A549 (cell line): ENCODE measurements around the gene IDUA. TPM values are rescaled to one million over a fixed set of nuclear protein-coding genes. Genes with fewer than 3 reads are reported as not detected.
A peak's percentile ranks its signal among the peaks of the same experiment; 100 is the strongest.

Source experiments
- ATOH8 ChIP-seq: fragments of 250-450 bp; sonication (Bioruptor Pico); IDR thresholded peaks from 2 replicates; pipeline ENCODE4 v1.5.0; 2020; ENCODE audit warnings: low read depth, mild to moderate bottlenecking, moderate library complexity
- BCL3 ChIP-seq: fragments of >200 bp; sonication (Bioruptor Twin); formaldehyde crosslinking; IDR thresholded peaks from 3 replicates; pipeline ENCODE4 v1.6.1; 2016
- CTCF ChIP-seq: fragments of >200 bp; sonication (Bioruptor Twin); formaldehyde crosslinking; IDR thresholded peaks from 3 replicates; pipeline ENCODE4 v1.5.1; 2016
- EHF ChIP-seq: fragments of 250-450 bp; sonication (Bioruptor Pico); IDR thresholded peaks from 2 replicates; pipeline ENCODE4 v1.5.0; 2020; ENCODE audit warnings: mild to moderate bottlenecking
- ESRRA ChIP-seq: fragments of 150-350 bp; IDR thresholded peaks from 2 replicates; pipeline ENCODE4 v1.6.1; 2014; ENCODE audit warnings: mild to moderate bottlenecking, low read length, borderline replicate concordance
- HMGXB4 ChIP-seq: fragments of 250-450 bp; sonication (Bioruptor Pico); IDR thresholded peaks from 2 replicates; pipeline ENCODE4 v1.5.0; 2021; ENCODE audit warnings: mild to moderate bottlenecking, moderate library complexity, borderline replicate concordance
- HOXB5 ChIP-seq: fragments of 250-450 bp; sonication (Bioruptor Pico); IDR thresholded peaks from 2 replicates; pipeline ENCODE4 v1.5.0; 2020; ENCODE audit warnings: mild to moderate bottlenecking, moderate library complexity
- KDM5A ChIP-seq: fragments of 200-600 bp; sonication (generic); IDR thresholded peaks from 2 replicates; pipeline ENCODE4 v1.6.1; 2016; ENCODE audit warnings: antibody characterized with exemption, mild to moderate bottlenecking
- MAX ChIP-seq: IDR thresholded peaks from 2 replicates; pipeline ENCODE4 v1.6.1; 2012
- MYC ChIP-seq: IDR thresholded peaks from 2 replicates; pipeline ENCODE4 v1.6.1; 2012; ENCODE audit warnings: mild to moderate bottlenecking, inconsistent platforms, low read length, improper control_type of control experiment, borderline replicate concordance
- NFE2L2 ChIP-seq: fragments of 150-350 bp; conservative IDR thresholded peaks from 2 replicates; pipeline ENCODE4 v1.6.1; 2014; ENCODE audit warnings: low read length
- NPAS2 ChIP-seq: fragments of 250-450 bp; sonication (Bioruptor Pico); IDR thresholded peaks from 2 replicates; pipeline ENCODE4 v1.8.0; 2022; ENCODE audit warnings: mild to moderate bottlenecking, moderate library complexity, borderline replicate concordance
- POLR2A ChIP-seq: IDR thresholded peaks from 2 replicates; pipeline ENCODE4 v1.6.1; 2012; ENCODE audit warnings: mild to moderate bottlenecking, low read length
- POLR2AphosphoS2 ChIP-seq: conservative IDR thresholded peaks from 2 replicates; pipeline ENCODE4 v1.6.1; 2012; ENCODE audit warnings: low read length, improper control_type of control experiment, inconsistent platforms
- RAD21 ChIP-seq, 2 experiments: fragments of >200 bp in 1 of 2; sonication (Bioruptor Twin) in 1 of 2; formaldehyde crosslinking in 1 of 2; IDR thresholded peaks in 1 of 2; conservative IDR thresholded peaks in 1 of 2; 2 replicates in 1 of 2; 3 replicates in 1 of 2; pipeline ENCODE4 v1.6.1; 2012 to 2018; ENCODE audit warnings: inconsistent platforms in 1 of 2
- RCOR1 ChIP-seq: fragments of 150-350 bp; IDR thresholded peaks from 2 replicates; pipeline ENCODE4 v1.6.1; 2014; ENCODE audit warnings: antibody characterized with exemption, low read length, low read depth
- RFX5 ChIP-seq: fragments of 450-650 bp; IDR thresholded peaks from 2 replicates; pipeline ENCODE4 v1.7.1; 2014; ENCODE audit warnings: antibody characterized with exemption, mild to moderate bottlenecking, moderate library complexity
- RNF2 ChIP-seq: fragments of 200-600 bp; sonication (generic); IDR thresholded peaks from 2 replicates; pipeline ENCODE4 v1.6.1; 2016; ENCODE audit warnings: low read depth, mild to moderate bottlenecking, antibody characterized with exemption, moderate library complexity, borderline replicate concordance
- USF2 ChIP-seq: fragments of 450-650 bp; IDR thresholded peaks from 2 replicates; pipeline ENCODE4 v1.6.1; 2014; ENCODE audit warnings: antibody characterized with exemption
- ZFP36 ChIP-seq: fragments of 450-650 bp; IDR thresholded peaks from 2 replicates; pipeline ENCODE4 v1.6.1; 2014; ENCODE audit warnings: borderline replicate concordance; ENCODE audit not compliant: partially characterized antibody
- ZSCAN20 ChIP-seq: fragments of 250-450 bp; sonication (Bioruptor Pico); IDR thresholded peaks from 2 replicates; pipeline ENCODE4 v1.8.0; 2022; ENCODE audit warnings: mild to moderate bottlenecking, moderate library complexity
- polyA plus RNA-seq, 4 experiments: library from polyadenylated mRNA; depleted of rRNA in 3 of 4; stranded (reverse); fragments of >200 nt; fragmentation: RNase III in 1 of 4; extraction: RNeasy Plus Mini Kit Qiagen cat#74134 plus additional on column Dnase treatment in 1 of 4; gene quantifications; 2 replicates in 3 of 4; 3 replicates in 1 of 4; pipeline ENCODE4 v1.2.3, GENCODE V29; 2011 to 2017

IDUA gene
- polyA plus RNA-seq, 2 of the 4 experiments (the other 2 are of a cell fraction) = 3.1 to 19.4 TPM

- TF ChIP-seq NFE2L2 (peak; percentile 68), MYC (no peak), CTCF (no peak), HOXB5 (CRISPR knock-in tag) (peak; percentile 85), POLR2A (no peak), HMGXB4 (CRISPR knock-in tag) (no peak), MAX (peak; percentile 77), ZFP36 (no peak), BCL3 (peak; percentile 69; the same call in 1 of the 3 replicates), ESRRA (no peak), RAD21 (conservative IDR thresholded peaks at IDR 0.05 in 1 of 2, IDR thresholded peaks at IDR 0.05 in 1 of 2) (no peak; a peak in 1 of 5 replicates), USF2 (peak; percentile 59), ZSCAN20 (CRISPR knock-in tag) (no peak), ATOH8 (CRISPR knock-in tag) (peak; percentile 90; the same call in 1 of the 2 replicates), RNF2 (no peak), EHF (CRISPR knock-in tag) (0 out of 2 replicates have a peak, but pooled peaks have one; percentile 28), RFX5 (no peak), POLR2AphosphoS2 (no peak), RCOR1 (no peak), KDM5A (no peak), NPAS2 (CRISPR knock-in tag) (no peak)
Observed at GRCh38 chr4:1043651-1044468, 57.0 kb downstream of the IDUA start (continued).
